Mucosa of descending colon (tissue), 3 donors: ENCODE results near the gene EYA2. TPM values are rescaled to one million over a fixed set of nuclear protein-coding genes. Genes with fewer than 3 reads are reported as not detected.

Experiments
- ATAC-seq: fragments of 200-7000 bp; cut with Tn5 transposase; one replicate; pipeline ENCODE4 v1.9.1; 2020; ENCODE audit warnings: mild to moderate bottlenecking, moderate library complexity
- DNase-seq, 3 donors: peaks; one replicate each; pipeline ENCODE4 v3.0.0-alpha.2; 2020
- H3K36me3 ChIP-seq: fragments of 200-600 bp; one replicate; pipeline ENCODE4 v1.8.0; 2021; ENCODE audit warnings: low read depth, mild to moderate bottlenecking
- H3K4me1 ChIP-seq: fragments of 200-600 bp; one replicate; pipeline ENCODE4 v1.8.0; 2021; ENCODE audit warnings: low read depth, mild to moderate bottlenecking
- H3K4me3 ChIP-seq: fragments of 200-600 bp; one replicate; pipeline ENCODE4 v1.8.0; 2021; ENCODE audit warnings: mild to moderate bottlenecking
- H3K9me3 ChIP-seq: fragments of 200-600 bp; one replicate; pipeline ENCODE4 v1.8.0; 2021; ENCODE audit warnings: mild to moderate bottlenecking
- intact Hi-C, 2 donors: fragments of 100-400 bp; cut with DNase I in 1 of 2; cut with micrococcal nuclease in 1 of 2; formaldehyde crosslinking; loops; one replicate each; pipeline versions ENCODE4 v1.11.0 to v1.11.1; 2022; cut with DNase I, micrococcal nuclease
- total RNA-seq, 3 donors: library from RNA; stranded (reverse); fragmentation: NEBNext Ultra II Directional in 2 of 3; extraction: Animal tissue kit (Norgen Biotek cat#: 25700) in 2 of 3; gene quantifications; one replicate each; pipeline versions ENCODE4 v1.2.1 to v1.2.4, GENCODE V29; 2021 to 2023
- TF ChIP-seq, protein P1 (sequence below): fragments of 200-600 bp; IDR thresholded peaks from one replicate; pipeline ENCODE4 v1.8.0; 2022; ENCODE audit warnings: antibody characterized with exemption, mild to moderate bottlenecking
- donor health status: DM: no; HTN: no; CAD: no; lungs with moderate emphysema.
- donor health status: DM: no; HTN: no; CAD: no.
- donor health status: DM: no; HTN: yes; CAD: no.

The EYA2 gene
- total RNA-seq, 3 donors from 2014 or later: 14.3 to 22.3 (median 19.5) TPM

- TF ChIP-seq, protein P1, sequence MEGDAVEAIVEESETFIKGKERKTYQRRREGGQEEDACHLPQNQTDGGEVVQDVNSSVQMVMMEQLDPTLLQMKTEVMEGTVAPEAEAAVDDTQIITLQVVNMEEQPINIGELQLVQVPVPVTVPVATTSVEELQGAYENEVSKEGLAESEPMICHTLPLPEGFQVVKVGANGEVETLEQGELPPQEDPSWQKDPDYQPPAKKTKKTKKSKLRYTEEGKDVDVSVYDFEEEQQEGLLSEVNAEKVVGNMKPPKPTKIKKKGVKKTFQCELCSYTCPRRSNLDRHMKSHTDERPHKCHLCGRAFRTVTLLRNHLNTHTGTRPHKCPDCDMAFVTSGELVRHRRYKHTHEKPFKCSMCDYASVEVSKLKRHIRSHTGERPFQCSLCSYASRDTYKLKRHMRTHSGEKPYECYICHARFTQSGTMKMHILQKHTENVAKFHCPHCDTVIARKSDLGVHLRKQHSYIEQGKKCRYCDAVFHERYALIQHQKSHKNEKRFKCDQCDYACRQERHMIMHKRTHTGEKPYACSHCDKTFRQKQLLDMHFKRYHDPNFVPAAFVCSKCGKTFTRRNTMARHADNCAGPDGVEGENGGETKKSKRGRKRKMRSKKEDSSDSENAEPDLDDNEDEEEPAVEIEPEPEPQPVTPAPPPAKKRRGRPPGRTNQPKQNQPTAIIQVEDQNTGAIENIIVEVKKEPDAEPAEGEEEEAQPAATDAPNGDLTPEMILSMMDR: no peak
- DNase-seq: no peak
- Histone ChIP-seq H3K4me1 (no peaks in the 10 kb centered on the region), H3K4me3 (no peak overlapping the region), H3K9me3 (no peaks in the 10 kb centered on the region), H3K36me3 (no peaks in the 10 kb centered on the region)
- intact Hi-C loops: no loop called here
- ATAC-seq: no peak
Observed at GRCh38 chr20:47133809-47134456, 239.3 kb downstream of the EYA2 start.

GRCh38 chr20:47136782-47137181 is 242.1 kb downstream of the EYA2 start:
- TF ChIP-seq, protein P1: no peak

DNA sequence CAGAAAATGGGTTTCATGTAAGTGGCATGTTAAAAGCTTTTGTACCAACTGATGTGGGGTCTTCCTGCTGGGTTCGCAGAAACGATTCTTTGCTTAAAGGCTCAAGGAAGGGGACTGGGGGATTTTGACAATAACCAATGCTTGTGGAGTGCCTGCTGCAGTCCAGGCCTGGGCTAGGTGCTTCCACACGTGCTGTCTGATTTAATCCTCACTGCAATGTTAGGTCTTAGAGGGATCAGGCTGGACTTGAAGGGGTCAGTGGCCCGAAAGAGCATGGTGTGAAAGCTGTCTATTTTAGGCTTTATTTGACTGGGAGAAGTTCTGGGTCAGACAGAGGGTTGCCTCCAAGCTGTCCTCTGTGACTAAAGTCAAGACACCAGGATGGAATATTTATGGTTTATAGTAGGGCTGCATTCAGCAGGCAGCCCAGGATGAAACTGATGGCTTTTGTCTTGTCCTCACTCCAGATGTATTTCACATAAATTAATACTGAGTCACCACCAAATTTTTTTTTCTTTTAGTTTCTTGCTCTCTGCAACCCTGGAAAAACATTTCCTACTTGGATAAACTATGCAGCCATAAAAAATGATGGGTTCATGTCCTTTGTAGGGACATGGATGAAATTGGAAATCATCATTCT is 242.7 kb downstream of the EYA2 start:
- TF ChIP-seq, protein P1: no peak
- no peaks in the 10 kb centered on the region for H3K36me3 ChIP-seq
- DNase-seq: no peak
- peaks cover 3% of the 10 kb centered on the region for H3K9me3 ChIP-seq
- no peak for ATAC-seq
- intact Hi-C loops: no loop called here
- no peaks in the 10 kb centered on the region for H3K4me1 ChIP-seq
- no peak overlapping the region for H3K4me3 ChIP-seq

More at GRCh38 chr20:47136782-47137181, 242.1 kb downstream of the EYA2 start:
- no peak for ATAC-seq
- peaks cover 3% of the 10 kb centered on the region for H3K9me3 ChIP-seq
- intact Hi-C loops: no loop called here
- H3K4me3 ChIP-seq: no peak overlapping the region
- H3K4me1 ChIP-seq: no peaks in the 10 kb centered on the region
- no peaks in the 10 kb centered on the region for H3K36me3 ChIP-seq
- DNase-seq: no peak

DNA sequence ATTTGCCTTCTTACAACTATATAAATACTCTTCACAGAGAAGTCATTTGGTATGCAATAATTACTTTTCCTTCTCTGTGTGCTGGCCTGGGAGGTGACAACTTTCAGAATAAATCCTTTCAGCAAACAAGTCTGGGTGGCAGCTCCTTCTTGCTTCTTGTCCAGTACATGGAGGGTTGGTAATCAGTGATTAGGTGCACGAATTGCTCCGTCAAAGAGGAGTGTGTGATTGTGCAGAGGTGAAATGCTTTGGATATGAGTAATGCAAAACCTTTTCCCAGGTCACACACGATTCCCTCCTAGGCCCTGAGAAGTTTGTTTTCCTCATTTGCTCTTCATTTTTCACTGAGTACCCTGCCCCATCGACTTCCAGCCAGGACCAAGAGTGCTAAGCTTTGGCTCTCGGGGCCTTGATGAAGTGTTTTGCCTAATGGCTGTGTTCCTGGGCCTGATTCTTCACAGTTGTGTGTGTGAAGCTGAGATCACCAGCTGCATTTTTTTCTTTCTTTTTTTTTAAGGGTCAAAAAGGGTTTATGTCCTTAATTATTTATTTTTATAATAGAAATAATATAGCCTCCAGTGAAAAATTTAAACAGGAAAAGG is 245.4 kb downstream of the EYA2 start:
- intact Hi-C loops: no loop called here
- H3K4me3 ChIP-seq: no peak overlapping the region
- H3K9me3 ChIP-seq: peaks cover 3% of the 10 kb centered on the region
- ATAC-seq: no peak
- DNase-seq: no peak
- TF ChIP-seq, protein P1: no peak
- no peaks in the 10 kb centered on the region for H3K36me3 ChIP-seq
- H3K4me1 ChIP-seq: no peaks in the 10 kb centered on the region

DNA sequence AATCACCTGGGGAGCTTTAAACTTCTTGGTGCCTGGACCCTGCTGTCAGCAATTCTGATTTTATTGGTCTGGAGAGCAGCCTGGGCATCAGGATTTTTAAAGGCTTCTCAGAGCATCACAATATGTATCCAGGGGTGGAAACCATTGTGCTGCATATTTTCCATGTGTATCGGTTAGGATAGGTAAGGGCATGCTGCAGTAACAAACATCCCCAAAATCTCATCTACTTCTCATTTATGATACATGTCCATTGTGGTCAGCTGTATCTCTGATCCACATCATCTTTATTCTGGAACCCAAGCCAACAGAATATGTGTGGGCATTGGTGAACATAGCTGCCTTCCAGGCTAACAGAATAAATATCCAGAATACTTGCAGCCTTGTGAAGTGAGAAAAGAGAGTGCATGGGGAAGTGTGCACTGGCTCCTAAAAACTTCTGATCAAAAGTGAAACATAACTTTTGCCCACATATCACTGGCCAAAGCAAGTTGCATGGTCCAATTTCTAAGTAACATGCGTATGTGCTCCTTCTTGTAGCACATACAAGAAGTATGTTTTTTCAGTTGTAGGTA is 246.8 kb downstream of the EYA2 start:
- ATAC-seq (no peak), DNase-seq (no peak)
- H3K4me1 ChIP-seq: no peaks in the 10 kb centered on the region
- H3K36me3 ChIP-seq: no peaks in the 10 kb centered on the region
- H3K9me3 ChIP-seq: peaks cover 3% of the 10 kb centered on the region
- no peak overlapping the region for H3K4me3 ChIP-seq
- intact Hi-C loops: no loop called here
- TF ChIP-seq, protein P1: no peak
